Chondrocyte (in vitro differentiated cells): ENCODE results near the gene L3MBTL4. TPM values are rescaled to one million over a fixed set of nuclear protein-coding genes. Genes with fewer than 3 reads are reported as not detected.
A peak's percentile ranks its signal among the peaks of the same experiment; 100 is the strongest.

Experiments used
- DNase-seq: peaks from one replicate; pipeline ENCODE4 v3.0.0; 2021; ENCODE audit warnings: mixed read lengths, low spot score
- H3K27ac Mint-ChIP-seq: one replicate; pipeline ENCODE4 v1.8.0; 2021; ENCODE audit warnings: mild to moderate bottlenecking, moderate library complexity, mixed read lengths; ENCODE audit not compliant: unreplicated experiment
- H3K27me3 Mint-ChIP-seq: 2 replicates; pipeline ENCODE4 v1.8.0; 2021; ENCODE audit warnings: low read depth, mixed read lengths
- H3K36me3 Mint-ChIP-seq: 2 replicates; pipeline ENCODE4 v1.8.0; 2021; ENCODE audit warnings: low read depth, mixed read lengths
- H3K4me1 Mint-ChIP-seq: 2 replicates; pipeline ENCODE4 v1.8.0; 2021; ENCODE audit warnings: low read depth, mild to moderate bottlenecking, mixed read lengths
- H3K4me3 Mint-ChIP-seq: one replicate; pipeline ENCODE4 v1.8.0; 2021; ENCODE audit warnings: mild to moderate bottlenecking, moderate library complexity, mixed read lengths; ENCODE audit not compliant: unreplicated experiment
- H3K9me3 Mint-ChIP-seq: 2 replicates; pipeline ENCODE4 v1.8.0; 2021; ENCODE audit warnings: low read depth, mixed read lengths
- total RNA-seq: library from RNA; stranded (reverse); gene quantifications from 3 replicates; pipeline ENCODE4 v1.2.1, GENCODE V29; 2021
- TF ChIP-seq, protein P1 (sequence below): fragments of 200-600 bp; sonication (generic); IDR thresholded peaks from 2 replicates; pipeline ENCODE4 v1.5.0; 2021; ENCODE audit warnings: antibody characterized with exemption, mild to moderate bottlenecking, moderate library complexity

Gene L3MBTL4
- total RNA-seq, 1 donor from 2014 or later, result 1.0 TPM

GRCh38 chr18:6376433-6377229 is 38.1 kb downstream of the L3MBTL4 start:
- Mint-ChIP-seq H3K27me3 (peaks cover 17% of the 10 kb centered on the region), H3K36me3 (no peaks in the 10 kb centered on the region), H3K9me3 (peaks cover 18% of the 10 kb centered on the region), H3K27ac (no peak overlapping the region), H3K4me1 (no peaks in the 10 kb centered on the region), H3K4me3 (no peak overlapping the region)
- TF ChIP-seq, protein P1, sequence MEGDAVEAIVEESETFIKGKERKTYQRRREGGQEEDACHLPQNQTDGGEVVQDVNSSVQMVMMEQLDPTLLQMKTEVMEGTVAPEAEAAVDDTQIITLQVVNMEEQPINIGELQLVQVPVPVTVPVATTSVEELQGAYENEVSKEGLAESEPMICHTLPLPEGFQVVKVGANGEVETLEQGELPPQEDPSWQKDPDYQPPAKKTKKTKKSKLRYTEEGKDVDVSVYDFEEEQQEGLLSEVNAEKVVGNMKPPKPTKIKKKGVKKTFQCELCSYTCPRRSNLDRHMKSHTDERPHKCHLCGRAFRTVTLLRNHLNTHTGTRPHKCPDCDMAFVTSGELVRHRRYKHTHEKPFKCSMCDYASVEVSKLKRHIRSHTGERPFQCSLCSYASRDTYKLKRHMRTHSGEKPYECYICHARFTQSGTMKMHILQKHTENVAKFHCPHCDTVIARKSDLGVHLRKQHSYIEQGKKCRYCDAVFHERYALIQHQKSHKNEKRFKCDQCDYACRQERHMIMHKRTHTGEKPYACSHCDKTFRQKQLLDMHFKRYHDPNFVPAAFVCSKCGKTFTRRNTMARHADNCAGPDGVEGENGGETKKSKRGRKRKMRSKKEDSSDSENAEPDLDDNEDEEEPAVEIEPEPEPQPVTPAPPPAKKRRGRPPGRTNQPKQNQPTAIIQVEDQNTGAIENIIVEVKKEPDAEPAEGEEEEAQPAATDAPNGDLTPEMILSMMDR, result no peak
- no peak for DNase-seq

GRCh38 chr18:6374935-6375529 is 39.7 kb downstream of the L3MBTL4 start:
- Mint-ChIP-seq H3K4me1 (peaks cover 11% of the 10 kb centered on the region), H3K36me3 (no peaks in the 10 kb centered on the region), H3K4me3 (no peak overlapping the region), H3K9me3 (peaks cover 18% of the 10 kb centered on the region), H3K27ac (no peak overlapping the region), H3K27me3 (peaks cover 11% of the 10 kb centered on the region)
- TF ChIP-seq, protein P1, result no peak
- DNase-seq, result no peak

- TF ChIP-seq, protein P1, result no peak
- Mint-ChIP-seq H3K9me3 (peaks cover 18% of the 10 kb centered on the region), H3K27ac (no peak overlapping the region), H3K36me3 (no peaks in the 10 kb centered on the region), H3K4me3 (no peak overlapping the region), H3K4me1 (peaks cover 11% of the 10 kb centered on the region), H3K27me3 (peaks cover 8% of the 10 kb centered on the region)
- DNase-seq, result no peak
Observed at GRCh38 chr18:6374340-6374739, 40.4 kb downstream of the L3MBTL4 start.

DNA sequence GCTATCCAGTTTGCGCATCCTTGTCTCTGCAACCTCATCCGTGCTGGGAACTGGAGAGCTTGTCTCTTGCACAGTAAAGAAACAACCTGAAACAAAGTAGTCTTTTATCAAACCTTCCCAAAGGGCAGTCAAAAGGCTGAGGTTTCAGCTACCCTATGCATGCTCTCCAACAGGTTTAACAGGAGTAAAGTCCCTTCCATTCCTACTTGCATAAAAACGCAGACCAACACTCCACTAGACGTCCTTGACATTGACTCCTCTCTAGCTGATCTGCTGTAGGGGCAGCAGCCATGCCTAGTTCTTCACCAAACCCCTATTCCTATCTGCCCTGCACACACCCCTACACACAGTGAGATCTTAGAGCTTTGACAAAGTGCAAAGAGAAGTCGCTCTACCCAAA is 41.5 kb downstream of the L3MBTL4 start:
- no peaks in the 10 kb centered on the region for H3K36me3 Mint-ChIP-seq
- H3K9me3 Mint-ChIP-seq, result peaks cover 9% of the 10 kb centered on the region
- TF ChIP-seq, protein P1, result no peak
- H3K27me3 Mint-ChIP-seq, result peaks cover 5% of the 10 kb centered on the region
- no peak for DNase-seq
- peak overlapping the region; percentile 15 for H3K27ac Mint-ChIP-seq
- no peak overlapping the region for H3K4me3 Mint-ChIP-seq
- peaks cover 11% of the 10 kb centered on the region for H3K4me1 Mint-ChIP-seq

- peaks cover 5% of the 10 kb centered on the region for H3K27me3 Mint-ChIP-seq
- H3K9me3 Mint-ChIP-seq, result peaks cover 7% of the 10 kb centered on the region
- no peak overlapping the region for H3K27ac Mint-ChIP-seq
- no peak for DNase-seq
- TF ChIP-seq, protein P1, result no peak
- H3K4me3 Mint-ChIP-seq, result no peak overlapping the region
- no peaks in the 10 kb centered on the region for H3K36me3 Mint-ChIP-seq
- H3K4me1 Mint-ChIP-seq, result peaks cover 19% of the 10 kb centered on the region
Observed at GRCh38 chr18:6370886-6371635, 43.6 kb downstream of the L3MBTL4 start.
